Left cardiac atrium (tissue), 4 donors: Measurements from ENCODE around the gene GSS. TPM values are rescaled to one million over a fixed set of nuclear protein-coding genes. Genes with fewer than 3 reads are reported as not detected.

Experiments
- ATAC-seq, 2 donors: fragments of 200-7000 bp; cut with Tn5 transposase; one replicate each; pipeline ENCODE4 v1.9.1; 2020; ENCODE audit warnings: mild to moderate bottlenecking in 2 of 2, moderate library complexity in 2 of 2
- DNase-seq: peaks from one replicate; pipeline ENCODE4 v3.0.0-alpha.2; 2020
- intact Hi-C, 2 donors: fragments of 100-400 bp; cut with DNase I; formaldehyde crosslinking; loops; one replicate each; pipeline versions ENCODE4 v1.14.1 to v1.15.1; 2022 to 2023
- total RNA-seq, 2 donors: library from RNA; stranded (reverse); fragmentation: NEBNext Ultra II Directional; extraction: Animal tissue kit (Norgen Biotek cat#: 25700); gene quantifications; one replicate each; pipeline ENCODE4 v1.2.1, GENCODE V29; 2021
- donor health status: DM: no; HTN: yes; CAD: no.
- donor health status: DM: no; HTN: yes; CAD: no; lungs with severe emphysema.
- donor health status: DM: yes; HTN: yes; CAD: no.
- donor health status: Dilated cardiomyopathy.

GSS gene
- total RNA-seq, 2 donors from 2014 or later = 20.1 to 27.2 TPM

DNA sequence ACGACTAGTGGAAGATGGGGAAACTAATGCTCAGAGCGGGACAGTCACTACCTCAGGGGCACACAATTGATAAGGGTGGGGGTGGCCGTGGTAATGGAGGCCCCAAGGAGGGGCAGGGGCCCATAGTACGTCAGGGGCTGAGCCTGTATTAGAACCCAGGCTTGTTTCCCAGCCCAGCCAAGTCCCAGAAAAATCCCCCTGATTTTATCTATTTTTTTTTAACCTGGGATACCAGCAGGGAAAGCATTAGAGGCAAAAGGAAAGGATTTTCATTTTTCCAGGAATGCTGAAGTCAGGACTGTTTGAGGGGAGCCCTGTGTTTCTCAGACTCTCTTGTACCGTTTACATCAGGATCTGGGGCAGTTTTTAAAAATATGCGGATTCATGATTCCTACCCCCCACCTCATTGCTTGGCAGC, 444 bp upstream of the GSS start:
- intact Hi-C loops = loop anchor here in 1 of 2 donors (5.0 kb wide), 1 partner anchor 84 kb away; the partner anchor contains the start of gene GGT7
- no peak for ATAC-seq
- no peak for DNase-seq

DNA sequence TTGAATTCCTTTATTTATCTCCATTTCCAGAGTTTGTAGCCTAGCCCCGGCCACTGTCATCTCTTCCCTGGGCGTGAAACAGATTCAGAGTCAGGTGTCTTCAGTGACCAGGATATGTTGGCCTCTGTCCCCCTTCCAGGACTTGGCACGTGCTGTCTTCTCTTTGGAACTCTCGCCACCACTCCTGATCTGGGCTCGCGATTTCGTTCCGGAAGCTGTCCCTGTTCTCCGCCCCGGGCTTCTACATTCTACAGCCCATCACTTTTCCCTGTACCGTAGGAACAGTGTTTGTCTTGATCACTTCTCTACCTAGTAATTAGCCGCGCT, 739 bp downstream of the GSS start:
- ATAC-seq = peak; percentile 0 to 19
- intact Hi-C loops = loop anchor here (2.0 to 5.0 kb wide), 2 partner anchors 80 to 83 kb away; partner anchors contain the start of gene GGT7 (in 1 of the 2)
- DNase-seq = no peak

DNA sequence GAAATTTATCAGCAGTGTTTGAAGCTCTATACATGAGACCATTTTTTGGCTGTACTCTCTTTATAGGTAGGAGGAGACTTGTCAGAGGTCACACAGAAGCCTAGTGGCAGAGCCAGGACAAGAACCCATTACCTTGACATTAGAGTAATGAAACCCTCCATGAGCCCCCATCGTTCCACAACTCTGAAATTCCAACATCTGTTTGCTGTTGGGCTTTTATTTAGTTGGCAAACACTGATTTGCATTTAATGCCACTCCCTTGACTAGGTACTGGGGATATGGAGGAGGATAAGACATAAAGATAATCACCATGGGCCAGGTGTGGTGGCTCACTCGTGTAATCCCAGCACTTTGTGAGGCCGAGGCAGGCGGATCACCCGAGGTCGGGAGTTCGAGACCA, 1.6 kb downstream of the GSS start:
- intact Hi-C loops = loop anchor here in 1 of 2 donors (2.0 kb wide), 1 partner anchor 79 kb away; no protein-coding TSS in a partner anchor
- no peak for DNase-seq
- no peak for ATAC-seq

DNA sequence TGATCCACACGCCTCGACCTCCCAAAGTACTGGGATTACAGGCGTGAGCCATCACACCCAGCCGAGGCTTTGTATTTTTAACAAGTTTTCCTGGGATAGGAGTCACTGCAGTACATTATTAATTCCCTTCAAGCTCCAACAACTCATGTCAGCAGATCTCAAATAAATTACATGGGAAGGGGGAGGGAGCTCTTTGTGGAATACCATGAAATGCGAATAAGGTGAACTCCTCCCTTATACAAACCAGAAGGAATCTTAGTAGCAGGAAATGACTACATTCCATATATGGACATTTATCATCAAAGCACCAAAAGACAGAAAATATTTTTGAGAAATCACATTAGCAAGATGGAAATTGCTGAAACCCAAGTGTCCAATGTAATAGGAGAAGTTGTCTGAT, 2.9 kb downstream of the GSS start:
- ATAC-seq = no peak
- intact Hi-C loops = no loop called here

DNA sequence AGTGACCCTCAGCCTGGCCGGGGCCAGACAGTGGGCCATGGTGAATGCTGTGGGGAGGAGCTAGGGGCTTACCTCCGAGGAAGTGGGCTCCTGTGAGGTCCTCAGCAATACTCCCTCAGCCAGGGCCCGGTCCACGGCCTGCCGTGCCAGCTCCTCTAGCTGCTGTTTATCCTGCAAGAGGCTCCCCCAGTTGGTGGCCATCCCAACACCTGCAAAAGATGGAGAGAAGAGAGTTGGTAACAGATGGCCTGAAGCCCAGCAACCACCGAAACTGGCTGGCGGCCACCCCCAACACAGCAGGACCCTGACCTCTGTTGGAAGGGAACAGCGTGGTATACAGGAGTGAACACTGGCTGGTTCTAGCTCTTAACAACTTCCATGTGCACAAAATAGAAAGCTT, 4.0 kb downstream of the GSS start:
- intact Hi-C loops = no loop called here
- no peak for DNase-seq

More for the DNA sequence above, 2.9 kb downstream of the GSS start:
- DNase-seq = no peak

DNA sequence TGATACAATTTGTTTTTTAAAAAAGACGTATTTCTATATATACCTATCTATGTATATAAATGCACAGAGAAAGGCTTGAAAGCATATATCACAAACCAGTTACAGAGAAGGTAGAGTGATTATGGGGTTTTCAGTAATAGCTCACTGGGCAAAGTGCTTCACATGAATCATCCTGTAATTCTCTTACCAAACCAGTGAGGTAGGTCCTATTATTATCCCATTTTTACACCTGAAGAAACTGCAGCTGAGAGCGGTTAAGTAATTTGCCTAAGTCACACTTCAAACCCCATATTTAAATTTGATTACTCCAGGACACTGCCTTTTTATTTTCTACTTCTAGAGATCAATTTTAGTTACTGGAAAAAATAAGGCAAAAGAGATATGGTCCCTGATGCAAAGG, 4.4 kb downstream of the GSS start:
- no peak for DNase-seq

More for the DNA sequence above, 4.0 kb downstream of the GSS start:
- no peak for ATAC-seq

DNA sequence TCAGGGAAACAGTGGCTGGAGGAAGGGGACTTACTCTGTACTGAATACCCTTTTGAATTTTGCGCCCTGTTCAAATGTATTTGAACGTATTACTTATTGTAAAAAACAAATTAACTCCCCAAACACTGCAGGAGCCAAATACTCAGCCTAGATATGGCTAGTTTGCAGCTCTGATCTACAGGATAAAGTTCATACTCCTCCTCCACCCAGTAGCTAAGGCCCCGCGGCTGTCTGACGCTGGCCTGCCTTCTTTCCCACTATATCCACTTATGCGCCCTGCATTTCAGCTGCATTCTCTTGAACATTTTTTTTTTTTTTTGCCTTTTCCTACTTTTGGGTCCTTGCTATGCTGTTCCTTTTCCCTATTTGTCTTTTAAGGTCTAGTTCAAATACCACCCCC, 6.5 kb downstream of the GSS start:
- no peak for ATAC-seq
- intact Hi-C loops = no loop called here
- no peak for DNase-seq

More for the DNA sequence above, 4.4 kb downstream of the GSS start:
- ATAC-seq = no peak
- intact Hi-C loops = no loop called here

DNA sequence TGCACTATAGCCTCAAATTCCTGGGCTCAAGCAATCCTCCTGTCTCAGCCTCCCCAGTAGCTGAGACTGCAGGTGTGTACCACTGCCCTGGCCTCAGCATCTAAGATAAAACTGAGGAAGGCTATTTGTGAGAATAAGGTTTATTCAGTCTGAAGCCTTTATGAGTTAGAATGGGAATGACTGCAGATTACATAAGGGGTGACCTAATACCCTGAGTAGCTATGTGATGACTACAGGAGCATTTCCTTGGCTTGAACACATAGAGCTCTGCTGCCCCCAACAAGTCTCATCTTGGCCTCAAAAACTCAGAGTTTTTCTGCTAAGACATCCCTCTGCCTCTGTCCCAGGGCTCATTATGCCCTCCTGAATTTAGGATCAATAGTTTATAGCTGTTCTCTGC, 7.6 kb downstream of the GSS start:
- intact Hi-C loops = no loop called here
- ATAC-seq (peak in 1 of 2 donors; percentile 47), DNase-seq (no peak)

DNA sequence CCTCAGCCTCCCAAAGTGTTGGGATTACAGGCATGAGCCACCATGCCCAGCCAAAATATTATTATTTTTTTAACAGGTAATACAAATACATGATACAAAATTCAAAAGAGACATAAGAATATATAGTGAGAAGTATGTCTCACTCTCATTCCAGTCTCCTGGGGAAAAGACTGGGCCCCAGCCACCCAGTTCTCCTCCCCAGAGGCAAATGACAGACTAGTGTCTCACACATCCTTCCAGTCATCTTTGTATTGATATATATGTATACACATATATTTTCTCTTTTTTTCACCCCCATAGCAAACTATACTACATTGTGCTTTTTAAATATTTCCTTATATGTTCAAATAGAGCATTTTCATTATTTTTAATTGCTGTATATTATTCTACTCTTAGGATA, 8.3 kb downstream of the GSS start:
- ATAC-seq = no peak
- intact Hi-C loops = no loop called here
- no peak for DNase-seq

DNA sequence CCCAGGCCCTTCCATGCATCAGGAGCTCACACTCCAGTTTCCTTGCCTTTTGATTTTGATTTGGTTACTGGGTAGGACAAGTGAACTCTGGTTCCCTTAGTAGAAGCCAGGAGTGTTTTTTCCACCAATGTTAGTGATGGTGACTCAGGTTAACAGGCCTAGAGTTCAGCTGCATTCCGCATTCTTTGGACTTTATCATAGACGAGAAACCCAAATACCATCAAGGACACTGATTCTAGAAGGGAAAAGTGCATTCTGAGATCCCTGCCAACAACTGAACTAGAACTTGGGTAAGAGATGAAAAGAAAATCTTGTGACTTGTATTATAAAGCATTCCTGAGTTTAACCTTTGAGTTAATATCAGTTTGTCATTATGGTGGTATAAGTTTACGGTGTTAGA, 8.9 kb downstream of the GSS start:
- no peak for DNase-seq
- intact Hi-C loops = no loop called here
- no peak for ATAC-seq

DNA sequence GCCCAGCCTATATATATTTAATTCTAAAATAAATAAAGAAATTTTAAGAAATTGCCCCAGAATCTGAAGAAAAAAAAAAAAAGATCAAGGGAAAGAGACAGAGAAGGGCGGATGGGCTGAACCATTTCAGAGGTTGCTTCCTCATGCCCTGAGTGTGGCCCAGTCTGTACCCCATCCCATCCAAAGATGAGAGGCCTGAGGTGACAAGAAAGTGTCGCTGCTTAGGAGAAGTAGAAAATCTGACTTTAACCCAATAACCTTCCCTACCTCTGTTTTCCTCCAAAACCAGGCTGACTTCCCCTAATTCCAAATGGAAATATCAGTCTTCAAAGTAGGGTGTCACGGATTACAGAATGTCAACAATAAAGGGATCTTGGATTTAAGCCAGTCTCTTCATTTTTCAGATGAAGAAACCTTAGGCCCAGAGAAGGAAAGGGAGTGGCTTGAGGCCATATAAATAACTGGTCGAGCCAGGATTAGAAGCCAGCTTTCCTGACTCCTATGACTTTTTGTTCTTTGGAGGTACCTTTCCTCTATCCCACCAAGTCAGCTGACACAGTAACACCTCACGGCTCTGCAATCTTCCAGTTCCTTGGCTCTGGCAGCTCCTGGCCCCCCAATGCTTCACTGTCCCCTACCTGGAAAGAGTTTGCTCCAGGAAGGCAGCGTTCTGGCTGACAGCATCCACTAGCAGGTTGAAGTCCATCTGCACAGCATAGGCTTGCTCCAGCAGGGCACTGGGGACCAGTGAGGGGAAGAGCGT, 10.1 kb downstream of the GSS start:
- intact Hi-C loops = no loop called here
- DNase-seq = no peak
- no peak for ATAC-seq

DNA sequence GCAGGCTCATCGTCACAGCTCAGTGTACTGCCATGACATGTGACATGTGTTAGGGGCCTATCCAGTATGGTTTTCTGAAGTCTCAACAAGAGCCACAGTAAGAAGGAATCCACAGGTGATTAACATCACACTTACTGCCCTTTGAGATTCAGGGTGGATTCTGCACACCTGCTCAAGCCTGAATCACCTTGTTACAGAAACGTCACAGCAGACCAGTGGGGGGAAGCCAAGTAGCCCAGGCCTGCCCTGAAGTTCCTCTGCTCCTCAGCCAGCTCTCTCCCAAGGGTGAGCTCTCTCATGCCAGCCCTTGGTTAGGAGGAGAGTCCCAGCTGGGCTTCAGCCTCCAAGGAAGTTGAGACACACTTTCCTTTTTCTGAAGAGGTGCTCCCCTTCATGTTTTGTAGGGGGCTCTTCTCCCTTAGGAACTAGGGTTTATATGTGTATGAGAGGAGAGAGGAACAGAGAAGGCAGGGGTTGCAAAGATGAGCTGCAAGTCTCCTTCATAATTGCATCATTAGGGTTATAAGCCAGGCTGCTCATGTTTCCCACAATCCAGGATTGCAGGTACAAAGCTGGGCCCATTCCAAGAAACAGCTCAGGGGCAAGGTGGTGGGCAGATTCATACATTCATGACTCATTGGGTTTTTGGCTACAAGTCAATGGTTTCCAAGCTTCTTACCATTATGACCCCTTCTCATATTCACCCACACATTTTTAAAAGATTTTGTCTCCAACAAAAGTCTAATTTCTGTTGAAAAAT, 11.6 kb downstream of the GSS start:
- DNase-seq (no peak), ATAC-seq (no peak)
- intact Hi-C loops = no loop called here

DNA sequence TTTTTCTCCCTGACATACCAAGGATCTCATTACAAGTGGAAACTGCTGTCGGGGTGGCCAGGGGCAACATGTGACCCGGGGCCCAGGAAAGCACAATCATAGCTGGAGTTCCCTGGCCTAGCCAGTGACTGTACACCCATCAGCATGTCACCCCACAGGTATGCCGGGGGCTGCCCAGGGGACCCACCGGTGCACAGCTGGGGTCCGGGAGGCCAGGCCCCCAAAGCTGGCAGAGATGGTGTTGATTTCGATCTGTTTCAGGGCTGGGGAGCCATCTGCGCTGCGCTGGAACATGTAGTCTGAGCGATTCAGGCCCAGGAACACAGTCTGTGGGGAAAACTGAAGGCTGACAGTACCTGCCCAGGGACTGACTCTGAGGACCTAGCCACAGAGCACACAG, 13.3 kb downstream of the GSS start:
- intact Hi-C loops = no loop called here
- no peak for ATAC-seq
- no peak for DNase-seq

DNA sequence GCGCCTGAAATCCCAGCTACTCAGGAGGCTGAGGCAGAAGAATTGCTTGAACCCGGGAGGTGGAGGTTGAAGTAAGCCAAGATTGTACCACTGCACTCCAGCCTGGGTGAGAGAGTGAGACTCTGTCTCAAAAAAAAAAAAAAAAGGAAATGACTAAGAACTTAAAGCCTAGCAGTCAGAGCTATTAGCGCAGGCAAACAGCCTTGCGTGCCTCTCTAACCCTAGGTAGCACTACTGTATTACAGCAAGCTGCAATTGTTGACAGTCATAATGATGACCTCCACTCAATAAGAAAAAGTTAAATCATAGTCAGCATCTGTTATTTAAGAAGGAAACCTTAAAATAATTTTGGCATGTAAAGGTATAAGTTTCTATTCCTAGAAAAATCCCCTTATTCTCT, 14.4 kb downstream of the GSS start:
- no peak for DNase-seq
- ATAC-seq = no peak
- intact Hi-C loops = no loop called here

DNA sequence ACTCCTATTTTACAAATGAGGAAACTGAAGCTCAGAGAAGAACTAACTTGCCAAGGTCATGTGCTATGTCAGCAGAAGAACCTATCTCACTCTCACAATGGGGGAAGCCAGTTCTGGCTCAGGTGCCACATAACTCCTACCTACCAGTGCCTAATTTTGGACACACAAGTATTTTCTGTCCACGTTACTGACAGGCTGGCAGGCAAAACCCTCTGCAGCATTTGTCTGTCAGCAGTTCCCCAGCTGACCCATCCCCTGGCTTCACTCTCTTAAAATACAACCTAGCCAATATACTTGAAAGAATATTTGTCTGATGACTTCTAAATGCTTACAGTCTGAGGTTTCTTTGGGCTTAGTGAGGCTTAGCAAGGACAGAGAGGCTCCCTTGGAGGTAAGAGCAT, 15.5 kb downstream of the GSS start:
- DNase-seq (no peak), ATAC-seq (peak; percentile 22 to 38)
- intact Hi-C loops = no loop called here

DNA sequence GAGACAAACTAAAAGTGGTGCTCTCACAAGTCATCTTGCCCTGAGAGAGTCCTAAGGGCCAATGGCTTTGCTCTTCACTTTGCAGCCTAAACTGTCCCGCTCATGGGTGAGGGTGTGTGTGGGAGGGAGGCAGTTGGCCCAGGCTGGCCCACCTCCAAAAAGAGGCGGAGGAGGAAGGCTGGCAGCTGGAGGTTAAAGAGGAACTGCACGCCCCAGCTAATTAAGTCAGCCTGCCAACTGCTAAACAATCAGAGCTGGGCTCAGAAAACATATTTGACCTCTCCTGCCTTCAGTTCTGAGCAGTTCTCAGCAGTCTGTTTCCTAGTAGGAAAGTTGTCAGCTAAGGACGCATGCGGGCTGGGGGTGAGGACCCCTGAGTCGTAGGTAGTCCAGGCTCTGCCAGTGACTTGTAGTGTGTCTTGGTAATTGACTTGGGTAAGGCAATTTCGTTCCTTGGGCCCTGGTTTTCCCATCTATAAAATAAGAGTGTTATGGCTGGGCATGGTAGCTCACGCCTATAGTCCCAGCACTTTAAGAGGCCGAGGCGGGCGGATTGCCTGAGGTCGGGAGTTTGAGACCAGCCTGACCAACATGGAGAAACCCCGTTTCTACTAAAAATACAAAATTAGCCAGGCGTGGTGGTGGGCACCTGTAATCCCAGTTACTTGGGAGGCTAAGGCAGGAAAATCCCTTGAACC, 17.0 kb downstream of the GSS start:
- intact Hi-C loops = no loop called here
- ATAC-seq (peak; percentile 78 to 90), DNase-seq (peak; percentile 73)

DNA sequence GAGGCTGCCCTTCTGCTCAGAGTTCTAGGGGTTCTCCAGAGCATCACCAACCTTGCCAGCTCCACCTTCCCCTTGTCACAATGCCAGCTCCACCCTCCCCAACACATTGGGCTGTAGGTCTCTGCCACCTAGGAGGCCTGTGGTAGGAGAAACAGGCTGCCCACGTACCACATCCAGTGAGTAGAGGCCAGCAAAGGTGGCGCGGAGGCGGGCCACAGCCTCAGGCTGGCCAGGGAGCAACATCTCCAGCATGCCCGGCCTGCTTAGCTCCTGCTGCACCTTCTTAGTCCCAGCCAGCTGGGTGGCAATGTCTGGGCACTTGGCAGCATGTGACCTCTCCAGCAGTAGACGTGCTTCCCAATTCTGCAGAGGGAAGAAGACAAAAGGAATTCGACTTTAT, 23.8 kb downstream of the GSS start:
- intact Hi-C loops = no loop called here
- DNase-seq = no peak
- ATAC-seq = no peak

DNA sequence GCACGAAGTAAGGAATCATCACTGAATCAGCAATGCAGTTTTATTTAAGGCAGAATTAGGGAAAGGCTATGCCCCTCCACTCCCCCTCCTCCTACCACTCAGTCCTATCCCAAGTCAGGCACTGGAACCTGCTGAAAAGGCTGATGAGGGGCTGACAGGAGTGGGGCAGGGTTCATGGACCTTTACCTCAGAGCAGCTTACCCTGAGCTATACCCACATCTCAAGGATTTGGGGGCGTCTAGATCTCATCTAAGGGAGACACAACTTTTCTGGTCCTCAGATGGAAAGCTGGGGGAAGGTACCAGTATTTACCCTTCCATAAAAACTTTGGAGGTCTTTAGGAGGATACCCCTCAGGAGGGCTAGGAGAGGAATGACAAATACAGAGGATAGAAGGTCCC, 27.2 kb downstream of the GSS start:
- DNase-seq = no peak
- ATAC-seq = no peak
- intact Hi-C loops = no loop called here

DNA sequence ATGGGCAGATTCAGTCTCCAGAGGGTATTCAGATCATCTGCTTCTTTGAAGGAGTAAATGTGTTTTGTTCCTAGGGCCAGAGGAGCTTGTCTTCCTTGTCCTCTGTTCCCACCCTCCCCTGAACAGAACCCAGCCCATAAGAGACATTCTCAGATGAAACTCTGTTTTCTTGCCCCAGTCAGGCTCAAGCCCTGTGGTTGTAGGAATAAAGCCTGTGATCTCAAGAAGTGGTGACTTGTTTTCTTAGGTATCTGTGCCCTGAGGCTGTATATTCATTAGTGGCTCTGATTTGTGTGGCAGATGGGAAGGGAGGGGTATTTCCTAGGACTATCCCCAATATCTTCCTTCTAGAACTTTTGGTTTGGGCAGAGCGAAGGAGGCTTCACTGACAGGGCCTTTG, 27.9 kb downstream of the GSS start:
- intact Hi-C loops = no loop called here

DNA sequence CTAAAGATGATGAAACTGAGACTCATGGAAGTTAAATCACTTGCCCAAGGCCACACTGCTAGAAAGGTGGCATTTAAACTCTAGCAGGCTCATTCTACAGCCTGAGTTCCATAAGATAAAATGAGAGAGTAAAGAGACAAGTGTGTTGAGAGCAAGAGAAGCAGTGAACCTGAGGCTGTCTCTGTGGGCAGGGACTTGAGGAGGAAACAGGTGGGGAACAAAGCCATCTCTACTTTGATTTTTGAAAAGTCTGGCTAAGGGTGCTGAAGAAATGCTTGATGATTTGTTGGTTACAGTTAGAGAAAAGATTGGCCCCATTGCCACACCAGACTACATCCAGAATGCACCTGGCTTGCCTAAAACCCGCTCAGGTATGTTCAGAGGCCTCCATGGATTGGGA, 29.0 kb downstream of the GSS start:
- ATAC-seq (no peak), DNase-seq (no peak)
- intact Hi-C loops = no loop called here

More for the DNA sequence above, 27.9 kb downstream of the GSS start:
- ATAC-seq = no peak
- no peak for DNase-seq
